Ishikawa (cell line): ENCODE results near the gene LECT2.

Source experiments
- CEBPB ChIP-seq: IDR thresholded peaks from 2 replicates; pipeline ENCODE4 v1.6.1; 2012
- CREB1 ChIP-seq: IDR thresholded peaks from 2 replicates; pipeline ENCODE4 v1.6.1; 2012; ENCODE audit warnings: low read depth
- EGR1 ChIP-seq: IDR thresholded peaks from 2 replicates; pipeline ENCODE4 v1.6.1; 2012
- EP300 ChIP-seq: IDR thresholded peaks from 2 replicates; pipeline ENCODE4 v1.6.1; 2012; ENCODE audit warnings: borderline replicate concordance
- FOXM1 ChIP-seq: IDR thresholded peaks from 2 replicates; pipeline ENCODE4 v1.6.1; 2012; ENCODE audit warnings: low read depth, borderline replicate concordance
- MAX ChIP-seq: IDR thresholded peaks from 2 replicates; pipeline ENCODE4 v1.6.1; 2012
- NFIC ChIP-seq: IDR thresholded peaks from 2 replicates; pipeline ENCODE4 v1.6.1; 2012
- RAD21 ChIP-seq: IDR thresholded peaks from 2 replicates; pipeline ENCODE4 v1.6.1; 2012; ENCODE audit warnings: low read depth
- REST ChIP-seq: IDR thresholded peaks from 2 replicates; pipeline ENCODE4 v1.6.1; 2012; ENCODE audit warnings: low read depth, mild to moderate bottlenecking
- TAF1 ChIP-seq: IDR thresholded peaks from 2 replicates; pipeline ENCODE4 v1.6.1; 2012; ENCODE audit warnings: low read depth, mild to moderate bottlenecking
- TCF12 ChIP-seq: IDR thresholded peaks from 2 replicates; pipeline ENCODE4 v1.6.1; 2012; ENCODE audit warnings: low read depth
- TEAD4 ChIP-seq: IDR thresholded peaks from 2 replicates; pipeline ENCODE4 v1.6.1; 2012
- YY1 ChIP-seq: IDR thresholded peaks from 2 replicates; pipeline ENCODE4 v1.6.1; 2012; ENCODE audit warnings: low read depth
- ZBTB7A ChIP-seq: IDR thresholded peaks from 2 replicates; pipeline ENCODE4 v1.6.1; 2012; ENCODE audit warnings: low read depth
- TF ChIP-seq, protein P1 (sequence below): IDR thresholded peaks from 2 replicates; pipeline ENCODE4 v1.6.1; 2012

The LECT2 gene

DNA sequence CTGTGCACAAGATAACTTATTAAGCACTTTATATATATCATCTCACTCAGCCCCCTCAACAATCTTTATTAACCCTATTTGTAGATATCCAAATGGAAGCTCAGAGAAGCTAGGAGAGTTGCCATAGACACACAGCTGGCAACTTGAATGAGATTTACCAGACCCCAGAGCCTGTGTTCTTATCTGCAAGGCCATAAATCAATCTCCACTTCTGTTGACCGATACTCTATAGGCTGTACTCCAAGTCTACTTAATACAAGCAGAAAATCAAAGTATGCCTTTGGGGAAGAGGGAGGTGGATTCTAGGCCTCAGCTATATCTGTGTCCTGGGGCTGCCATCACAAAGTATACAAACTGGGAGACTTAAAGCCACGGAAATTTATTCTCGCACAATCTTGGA lies 53.1 kb downstream of the LECT2 start:
- TF ChIP-seq, protein P1, sequence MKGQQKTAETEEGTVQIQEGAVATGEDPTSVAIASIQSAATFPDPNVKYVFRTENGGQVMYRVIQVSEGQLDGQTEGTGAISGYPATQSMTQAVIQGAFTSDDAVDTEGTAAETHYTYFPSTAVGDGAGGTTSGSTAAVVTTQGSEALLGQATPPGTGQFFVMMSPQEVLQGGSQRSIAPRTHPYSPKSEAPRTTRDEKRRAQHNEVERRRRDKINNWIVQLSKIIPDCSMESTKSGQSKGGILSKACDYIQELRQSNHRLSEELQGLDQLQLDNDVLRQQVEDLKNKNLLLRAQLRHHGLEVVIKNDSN = no peak
- TF ChIP-seq EP300 = no peak
- TF ChIP-seq TEAD4 = no peak
- no peak for TF ChIP-seq TAF1
- TF ChIP-seq FOXM1 = no peak
- TF ChIP-seq RAD21 = no peak
- no peak for TF ChIP-seq YY1
- TF ChIP-seq REST = no peak
- no peak for TF ChIP-seq NFIC
- no peak for TF ChIP-seq EGR1
- no peak for TF ChIP-seq CEBPB
- TF ChIP-seq CREB1 = no peak
- TF ChIP-seq MAX = no peak
- no peak for TF ChIP-seq ZBTB7A
- TF ChIP-seq TCF12 = no peak

DNA sequence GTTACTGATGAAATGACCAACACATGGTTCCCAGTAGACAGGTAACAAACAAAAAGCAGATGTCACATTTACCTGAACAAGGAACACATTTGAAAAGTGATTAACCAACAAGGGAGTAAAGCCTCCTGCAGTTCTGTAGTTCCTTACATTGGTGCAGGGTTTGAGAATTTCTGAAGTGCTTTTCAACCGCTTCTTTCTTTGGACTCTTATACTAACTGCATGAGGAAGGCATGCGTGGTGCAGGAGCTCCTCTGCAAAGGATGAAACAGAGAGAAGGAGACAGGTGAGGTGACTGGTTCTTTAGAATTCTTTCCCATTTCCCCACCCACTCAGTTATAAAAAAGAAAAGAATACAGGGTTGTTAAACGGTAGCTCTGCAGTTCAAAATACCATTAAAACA lies 54.5 kb downstream of the LECT2 start:
- no peak for TF ChIP-seq EP300
- no peak for TF ChIP-seq TCF12
- TF ChIP-seq EGR1 = no peak
- TF ChIP-seq TAF1 = no peak
- TF ChIP-seq RAD21 = no peak
- no peak for TF ChIP-seq YY1
- TF ChIP-seq, protein P1 = no peak
- no peak for TF ChIP-seq NFIC
- TF ChIP-seq ZBTB7A = no peak
- no peak for TF ChIP-seq MAX
- TF ChIP-seq REST = no peak
- TF ChIP-seq FOXM1 = no peak
- TF ChIP-seq TEAD4 = no peak
- no peak for TF ChIP-seq CREB1

GRCh38 chr5:135898651-135899050 lies 56.1 kb downstream of the LECT2 start:
- TF ChIP-seq EGR1 = no peak
- TF ChIP-seq TEAD4 = no peak
- TF ChIP-seq FOXM1 = no peak
- TF ChIP-seq RAD21 = no peak
- TF ChIP-seq TAF1 = no peak
- TF ChIP-seq, protein P1 = no peak
- TF ChIP-seq YY1 = no peak
- no peak for TF ChIP-seq NFIC
- TF ChIP-seq CEBPB = no peak
- no peak for TF ChIP-seq CREB1
